Stimulated activated CD8-positive, alpha-beta memory T cell treated with anti-CD3 and anti-CD28 coated beads, Interleukin-7, amount 100 ng/mL, for 4 hours (primary cell): Measurements from ENCODE around the gene ST6GALNAC4.
"Not testable (repeated sequence)": the region's sequence is repeated elsewhere in the genome, so short reads cannot be mapped to it uniquely, and the experiment has no call there.

Experiments
- DNase-seq, 2 donors: peaks; one replicate each; pipeline ENCODE4 v3.0.0-alpha.2; 2020; ENCODE audit warnings: low read depth in 2 of 2

The ST6GALNAC4 gene

GRCh38 chr9:127870153-127870491 lies 46.7 kb downstream of the ST6GALNAC4 start:
- DNase-seq, result not testable (repeated sequence)

DNA sequence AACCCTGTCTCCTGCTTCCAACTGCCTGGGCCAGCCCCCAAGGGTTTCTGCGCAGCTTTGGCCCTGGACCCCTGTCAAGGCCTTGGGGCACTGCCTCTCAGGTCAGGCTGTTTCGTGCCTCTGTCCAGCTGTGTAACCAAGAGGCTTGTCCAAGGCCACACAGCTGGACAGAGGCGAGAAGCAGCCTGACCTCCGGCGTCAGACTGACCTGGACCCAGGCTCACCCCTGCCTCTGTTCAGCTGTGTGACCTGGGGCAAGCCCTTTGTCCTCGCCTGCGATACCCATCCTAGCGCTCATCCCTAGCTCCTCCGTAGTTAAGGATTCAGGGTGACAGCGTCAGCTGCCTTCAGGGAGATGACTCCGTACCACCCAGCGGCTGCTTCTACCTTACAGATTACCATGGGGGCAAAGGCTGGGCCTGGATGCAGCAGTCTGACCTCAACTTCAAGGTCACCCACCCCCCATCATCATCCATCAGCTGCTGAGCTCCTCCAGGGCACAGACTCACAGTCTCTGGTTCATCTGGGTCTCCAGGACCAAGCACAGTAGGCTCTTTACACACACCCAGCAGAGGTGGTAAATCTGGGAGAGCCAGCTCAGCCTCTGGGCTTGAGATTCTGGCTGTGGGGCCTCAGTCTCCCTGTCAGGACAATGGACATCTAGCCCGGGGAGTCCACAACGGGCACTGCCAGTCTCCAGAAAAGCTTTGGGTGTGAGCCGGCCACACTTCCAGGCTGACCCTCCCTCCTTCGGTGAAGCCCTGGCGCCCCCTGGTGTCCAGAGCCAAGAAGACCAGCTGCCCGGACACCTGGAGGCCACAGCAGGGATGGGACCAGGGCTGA lies 47.3 kb downstream of the ST6GALNAC4 start:
- peak; percentile 57 to 61 for DNase-seq

GRCh38 chr9:127868278-127868902 lies 48.5 kb downstream of the ST6GALNAC4 start:
- DNase-seq, result no peak

- DNase-seq, result no peak
These were observed 49.2 kb downstream of the ST6GALNAC4 start for GRCh38 chr9:127867356-127868277.

GRCh38 chr9:127866535-127866934 lies 50.3 kb downstream of the ST6GALNAC4 start:
- no peak for DNase-seq

DNA sequence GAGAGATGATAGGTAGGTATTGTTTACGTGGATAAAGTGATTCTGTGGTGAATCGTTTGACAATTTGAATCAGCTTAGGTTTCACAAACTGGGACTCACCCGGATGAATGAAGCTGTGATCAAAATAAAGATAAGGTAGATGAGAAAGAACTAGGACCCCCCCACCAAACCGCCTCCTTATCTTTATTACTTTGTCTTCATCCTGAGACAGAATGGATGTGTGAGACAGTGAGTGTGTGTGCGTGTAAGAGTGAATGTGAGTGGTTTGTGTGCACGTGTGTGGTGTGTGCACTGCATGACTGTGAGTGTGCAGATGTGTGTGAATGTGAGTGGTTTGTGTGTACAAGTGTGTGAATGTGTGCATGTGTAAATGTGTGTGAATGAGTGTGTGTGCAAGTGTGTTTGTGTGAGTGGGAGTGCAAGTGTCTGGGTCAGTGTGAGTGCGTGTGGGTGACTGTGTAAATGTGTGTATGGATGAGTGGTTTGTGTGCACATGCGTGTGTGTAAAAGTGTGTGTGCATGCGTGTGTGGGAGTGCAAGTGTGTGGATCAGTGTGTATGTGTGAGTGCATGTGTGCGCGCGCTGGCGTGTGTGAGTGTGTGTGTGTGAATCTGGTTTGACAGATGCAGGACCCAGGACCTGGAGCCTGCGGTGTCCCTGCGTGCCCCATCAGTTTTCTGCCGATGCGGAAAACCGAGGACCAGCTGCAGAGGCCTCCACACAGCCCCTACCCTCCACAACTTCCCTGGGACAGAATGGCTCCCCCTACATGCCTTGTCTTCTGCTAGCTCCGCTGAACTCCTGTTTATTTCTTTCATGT lies 51.0 kb downstream of the ST6GALNAC4 start:
- DNase-seq, result no peak

DNA sequence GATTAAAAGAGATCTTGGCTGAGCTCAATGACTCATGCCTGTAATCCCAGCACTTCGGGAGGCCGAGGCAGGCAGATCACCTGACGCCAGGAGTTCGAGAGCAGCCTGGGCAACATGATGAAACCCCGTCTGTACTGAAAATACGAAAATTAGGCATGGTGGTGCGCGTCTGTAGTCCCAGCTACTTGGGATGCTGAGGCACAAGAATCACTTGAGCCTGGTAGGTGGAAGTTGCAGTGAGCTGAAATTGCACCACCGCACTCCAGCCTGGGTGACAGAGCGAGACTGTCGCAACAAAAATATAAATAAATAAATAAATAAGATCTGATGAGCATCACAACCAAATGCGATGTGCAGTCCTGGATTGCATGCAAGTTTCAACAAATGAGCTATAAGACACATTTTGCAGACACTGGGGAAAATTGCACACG lies 53.6 kb downstream of the ST6GALNAC4 start:
- no peak for DNase-seq

DNA sequence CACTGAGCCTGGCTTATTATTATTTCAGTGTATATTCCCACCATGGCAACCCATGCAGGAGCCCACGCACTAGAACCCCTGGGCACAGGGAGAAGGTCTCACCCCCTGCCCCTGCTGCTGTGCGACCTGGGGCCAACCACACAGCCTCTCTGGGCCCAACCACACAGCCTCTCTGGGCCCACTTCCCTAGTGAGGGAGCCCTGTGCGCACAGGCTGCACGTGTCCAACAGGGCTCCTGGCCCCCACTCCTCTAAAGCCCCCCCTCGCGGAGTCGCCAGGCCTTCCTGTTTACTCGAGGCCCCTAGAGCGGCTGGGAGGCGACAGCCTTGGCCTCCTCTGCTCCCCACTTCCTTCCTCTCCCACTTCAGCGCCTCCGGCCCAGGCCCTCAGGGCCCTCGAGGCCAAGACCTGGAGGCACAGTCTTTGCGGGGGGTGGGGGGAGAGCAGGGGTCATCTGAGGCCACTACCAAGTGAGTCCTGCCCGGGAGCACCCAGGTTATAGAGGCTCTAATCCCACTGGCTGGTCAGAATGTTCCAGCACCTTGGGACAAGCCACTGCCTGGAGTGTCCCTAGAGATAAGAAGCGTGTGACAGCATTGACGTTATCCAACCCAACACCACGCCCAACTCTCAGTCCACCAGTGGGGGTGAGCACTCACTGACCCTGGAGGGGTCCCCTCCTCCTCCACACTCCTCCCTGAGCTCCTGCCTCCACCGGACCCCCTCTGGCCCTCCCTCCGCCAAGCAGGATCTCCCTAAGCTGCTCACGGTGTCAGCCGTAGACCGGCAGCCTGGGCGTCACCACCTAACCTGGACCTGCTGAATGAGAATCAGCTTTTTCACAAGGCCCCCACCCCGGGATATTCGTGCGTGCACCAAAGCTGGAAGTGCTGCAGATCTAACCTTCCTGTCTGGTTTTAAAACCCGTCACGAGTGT lies 54.5 kb downstream of the ST6GALNAC4 start:
- DNase-seq, result peak; percentile 16 to 51

DNA sequence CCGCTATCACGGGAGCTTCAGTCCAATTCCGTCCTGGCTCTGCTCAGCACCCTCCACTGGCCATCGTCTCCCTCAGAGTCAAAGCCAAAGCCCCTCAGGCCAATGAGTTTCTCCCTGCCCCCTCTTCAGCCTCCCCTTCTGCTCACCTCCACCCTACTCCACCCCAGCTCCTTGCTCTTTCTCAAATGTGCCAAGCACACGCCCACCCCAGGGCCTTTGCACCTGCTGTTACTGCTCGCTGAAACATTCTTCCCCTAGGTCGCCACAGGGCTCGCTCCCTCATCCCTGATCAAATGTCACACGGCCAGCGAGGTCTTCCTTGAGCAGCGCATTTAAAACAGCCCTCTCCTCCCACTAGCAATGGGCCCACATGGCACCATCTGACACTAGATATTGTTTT lies 56.1 kb downstream of the ST6GALNAC4 start:
- no peak for DNase-seq

GRCh38 chr9:127860260-127860659 lies 56.6 kb downstream of the ST6GALNAC4 start:
- DNase-seq, result no peak

DNA sequence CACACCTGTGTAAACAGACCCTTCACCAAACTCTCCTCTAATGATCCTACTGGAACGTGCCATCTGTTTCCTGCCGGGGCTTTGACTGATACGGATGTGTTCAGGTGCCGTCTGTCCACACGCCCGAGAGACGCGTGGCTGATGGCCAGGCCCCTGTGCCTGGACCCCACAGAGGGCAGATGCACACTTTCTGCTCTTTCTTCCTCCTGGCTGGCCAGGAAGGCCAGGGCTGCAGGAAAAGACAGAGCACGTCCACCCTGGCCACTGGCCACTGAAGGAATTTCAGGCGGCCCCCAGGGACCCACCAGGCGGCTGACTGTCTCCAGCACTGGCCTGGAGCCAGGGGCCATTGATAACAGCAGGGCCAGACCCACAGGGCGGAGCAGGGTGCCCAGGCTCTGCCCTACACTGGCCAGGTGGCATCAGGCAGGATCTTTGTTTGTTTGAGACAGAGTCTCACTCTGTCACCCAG lies 58.8 kb downstream of the ST6GALNAC4 start:
- DNase-seq, result no peak
